AG09319 (cell line): ENCODE results near the gene MEG3.

Source experiments
- DNase-seq: peaks from one replicate; pipeline ENCODE4 v3.0.0-alpha.2; 2010; ENCODE audit warnings: low read depth; ENCODE audit errors: extremely low read depth
- TF ChIP-seq, protein P1 (sequence below): IDR thresholded peaks from 2 replicates; pipeline ENCODE4 v1.5.1; 2011; ENCODE audit warnings: low read depth, mild to moderate bottlenecking, inconsistent platforms, low read length, moderate library complexity

Gene MEG3

DNA sequence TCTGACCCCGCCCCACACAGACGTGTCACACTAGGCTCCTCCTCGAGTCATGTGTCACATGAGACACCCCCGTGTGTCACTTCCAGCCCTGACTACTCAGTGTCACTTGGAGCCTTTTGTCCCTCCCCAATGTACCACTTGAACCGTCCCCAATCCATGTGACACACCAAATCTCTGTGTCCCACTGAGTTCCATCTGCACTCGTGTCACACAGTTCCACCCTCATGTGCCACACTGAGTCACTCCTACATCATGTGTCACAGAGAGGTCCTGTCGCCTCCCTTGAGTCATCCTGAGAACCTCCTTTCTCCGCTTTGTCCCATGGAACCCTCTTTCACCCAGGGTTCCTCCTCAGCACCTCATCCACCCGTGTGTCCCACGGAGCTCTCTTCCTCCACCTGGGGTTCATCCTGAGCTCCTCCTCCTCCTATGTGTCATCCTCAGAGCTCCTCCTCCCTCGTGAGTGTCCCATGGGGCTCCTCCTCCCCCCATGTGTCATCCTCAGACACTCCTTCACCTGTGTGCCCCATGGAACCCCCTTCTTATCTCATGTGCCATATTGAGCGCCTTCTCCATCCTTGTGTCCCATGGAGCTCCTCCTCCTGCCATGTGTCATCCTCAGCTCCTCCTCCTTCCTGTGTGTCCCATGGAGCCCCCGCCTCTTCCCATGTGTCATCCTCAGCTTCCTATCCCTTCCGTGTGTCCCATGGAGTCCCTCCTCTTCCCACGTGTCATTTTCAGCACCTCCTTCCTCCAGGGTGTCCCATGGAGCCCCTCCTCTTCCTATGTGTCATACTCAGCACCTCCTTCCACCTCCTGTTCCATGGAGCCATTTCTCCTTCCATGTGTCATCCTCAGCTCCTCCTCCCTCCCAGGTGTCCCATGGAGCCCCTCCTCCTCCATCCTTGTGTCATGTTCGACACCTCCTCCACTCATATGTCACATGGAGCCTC lies 45.6 kb downstream of the MEG3 start:
- no peak for DNase-seq
- TF ChIP-seq, protein P1, sequence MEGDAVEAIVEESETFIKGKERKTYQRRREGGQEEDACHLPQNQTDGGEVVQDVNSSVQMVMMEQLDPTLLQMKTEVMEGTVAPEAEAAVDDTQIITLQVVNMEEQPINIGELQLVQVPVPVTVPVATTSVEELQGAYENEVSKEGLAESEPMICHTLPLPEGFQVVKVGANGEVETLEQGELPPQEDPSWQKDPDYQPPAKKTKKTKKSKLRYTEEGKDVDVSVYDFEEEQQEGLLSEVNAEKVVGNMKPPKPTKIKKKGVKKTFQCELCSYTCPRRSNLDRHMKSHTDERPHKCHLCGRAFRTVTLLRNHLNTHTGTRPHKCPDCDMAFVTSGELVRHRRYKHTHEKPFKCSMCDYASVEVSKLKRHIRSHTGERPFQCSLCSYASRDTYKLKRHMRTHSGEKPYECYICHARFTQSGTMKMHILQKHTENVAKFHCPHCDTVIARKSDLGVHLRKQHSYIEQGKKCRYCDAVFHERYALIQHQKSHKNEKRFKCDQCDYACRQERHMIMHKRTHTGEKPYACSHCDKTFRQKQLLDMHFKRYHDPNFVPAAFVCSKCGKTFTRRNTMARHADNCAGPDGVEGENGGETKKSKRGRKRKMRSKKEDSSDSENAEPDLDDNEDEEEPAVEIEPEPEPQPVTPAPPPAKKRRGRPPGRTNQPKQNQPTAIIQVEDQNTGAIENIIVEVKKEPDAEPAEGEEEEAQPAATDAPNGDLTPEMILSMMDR, result no peak

DNA sequence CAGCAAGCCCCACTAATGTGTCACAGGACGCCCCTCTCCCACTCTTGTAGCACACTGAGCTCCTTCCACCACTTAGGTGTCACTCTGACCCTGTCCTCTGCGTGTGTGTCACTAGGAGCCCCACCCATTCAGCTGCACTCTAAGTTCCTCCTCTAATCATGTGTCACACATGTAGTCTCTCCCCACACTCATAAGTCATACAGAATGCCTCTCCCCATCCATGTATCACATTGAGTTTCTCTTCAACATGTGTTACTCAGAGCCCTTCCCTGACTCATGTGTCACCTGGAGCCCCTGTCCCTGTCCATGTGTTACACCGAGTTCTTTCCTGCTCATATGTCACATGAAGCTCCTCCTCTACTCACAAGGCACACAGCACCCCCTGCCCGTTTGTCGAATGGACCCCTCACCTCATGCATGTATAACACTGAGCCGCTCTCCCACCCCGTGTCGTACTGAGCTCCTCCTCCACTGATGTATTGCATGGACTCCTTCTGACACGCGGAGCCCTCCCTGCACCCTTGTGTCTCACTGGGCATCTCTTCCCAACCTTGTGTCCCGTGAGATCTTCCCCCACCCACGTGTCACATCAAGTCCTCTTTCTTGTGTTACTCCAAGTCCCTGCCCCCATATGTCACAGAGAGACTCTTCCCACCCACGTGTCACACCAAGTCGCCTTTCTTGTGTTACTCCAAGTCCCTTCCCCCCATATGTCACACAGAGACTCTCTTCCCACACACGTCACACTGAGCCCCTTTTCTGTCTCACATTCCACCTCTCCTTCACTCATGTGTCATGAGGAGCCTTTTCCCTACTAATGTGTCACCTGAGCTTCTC lies 46.6 kb downstream of the MEG3 start:
- no peak for DNase-seq
- TF ChIP-seq, protein P1, result no peak

DNA sequence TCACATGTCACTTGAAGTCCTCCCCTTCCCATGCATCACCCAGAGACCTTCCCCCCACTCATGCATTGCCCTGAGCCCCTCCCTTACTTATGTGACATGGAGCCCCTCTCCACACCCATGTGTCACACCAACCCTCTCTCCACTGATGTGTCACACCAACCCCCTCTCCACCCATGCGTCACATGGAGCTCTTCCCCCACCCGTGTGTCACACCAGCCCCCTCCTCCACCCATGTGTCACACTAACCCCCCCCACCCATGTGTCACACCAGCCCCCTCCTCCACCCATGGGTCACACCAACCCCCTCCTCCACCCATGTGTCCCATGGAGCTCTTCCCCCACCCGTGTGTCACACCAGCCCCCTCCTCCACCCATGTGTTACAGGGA lies 47.2 kb downstream of the MEG3 start:
- DNase-seq, result no peak
- TF ChIP-seq, protein P1, result no peak

DNA sequence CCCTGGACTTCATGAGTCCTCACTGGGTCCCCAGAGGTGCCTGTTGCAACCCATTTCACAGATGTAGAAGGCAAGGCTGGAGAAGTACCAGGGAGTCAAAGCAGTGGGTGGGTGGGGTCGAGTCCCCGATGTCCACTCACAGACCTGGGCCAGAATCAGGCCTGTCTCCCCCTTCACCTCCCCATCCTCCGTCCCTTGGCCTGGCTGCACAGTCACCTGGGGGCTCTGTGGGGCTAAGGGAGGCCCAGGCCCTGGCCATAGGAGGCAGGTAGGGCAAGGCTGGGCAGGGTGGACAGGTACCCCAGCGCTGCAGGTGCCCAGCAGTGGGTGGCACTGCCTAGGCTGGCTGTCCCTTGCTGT lies 48.1 kb downstream of the MEG3 start:
- TF ChIP-seq, protein P1, result no peak

DNA sequence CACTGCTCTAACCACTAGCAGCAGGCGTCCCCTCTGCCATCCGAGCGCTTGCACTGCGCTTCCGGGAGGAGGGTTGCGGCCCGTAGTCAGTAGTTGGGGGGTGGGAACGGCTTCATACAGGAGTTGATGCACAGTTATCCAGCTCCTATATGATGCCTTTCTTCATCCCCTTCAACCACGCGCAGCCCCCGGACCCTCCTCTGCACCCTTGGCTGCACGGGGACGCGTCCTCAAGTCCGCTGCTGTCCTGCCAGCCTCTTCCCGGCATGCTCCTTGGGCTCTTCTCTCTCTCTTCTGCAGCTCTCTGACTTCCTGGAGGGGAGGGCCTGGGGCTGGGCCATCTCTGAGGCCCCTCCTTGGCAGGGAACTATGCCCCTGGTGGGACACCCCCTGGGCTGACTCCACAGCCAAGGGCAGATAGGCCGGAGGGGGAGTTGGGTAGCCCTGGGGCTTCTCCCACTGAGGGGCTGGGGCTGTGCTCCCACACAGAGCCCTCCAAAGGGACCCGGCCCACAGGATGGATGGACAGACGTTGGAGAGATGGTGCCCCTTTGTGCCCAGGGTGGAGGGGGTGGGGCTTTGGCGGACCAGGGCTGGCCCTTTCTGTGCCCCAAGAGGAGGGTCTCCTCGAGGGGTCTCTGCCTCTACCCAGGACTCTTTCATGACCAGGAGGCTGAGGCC lies 48.6 kb downstream of the MEG3 start:
- no peak for DNase-seq
- TF ChIP-seq, protein P1, result no peak

More for the DNA sequence above, 48.1 kb downstream of the MEG3 start:
- DNase-seq, result no peak

DNA sequence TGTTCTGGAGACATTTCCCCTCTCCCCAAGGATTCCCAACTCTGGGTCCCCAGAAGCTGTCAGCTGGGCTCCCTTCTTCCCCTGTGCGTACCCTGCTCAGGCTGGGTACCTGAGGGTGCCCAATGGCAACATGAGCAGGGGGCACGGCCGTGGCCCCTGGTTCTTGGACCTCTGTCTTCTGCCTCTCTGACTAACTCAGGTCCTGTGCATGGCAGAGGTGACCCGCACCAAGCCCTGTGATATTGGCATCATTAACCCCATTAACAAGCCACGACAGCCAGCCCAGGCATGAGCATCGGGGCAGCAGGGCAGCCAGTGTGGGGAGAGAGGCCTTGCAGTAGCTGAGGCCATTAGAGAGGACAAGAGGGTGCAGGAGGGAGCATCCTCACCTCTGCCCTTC lies 49.2 kb downstream of the MEG3 start:
- no peak for DNase-seq
- TF ChIP-seq, protein P1, result no peak
